Activated naive CD4-positive, alpha-beta T cell treated with anti-CD3 and anti-CD28 coated beads for 36 hours (primary cell): ENCODE data around the gene MAN1C1. TPM values are rescaled to one million over a fixed set of nuclear protein-coding genes. Genes with fewer than 3 reads are reported as not detected.

Source experiments
- CTCF ChIA-PET: fragments of 350-600 bp; sonication (Branson Sonifier 250); formaldehyde crosslinking; loops from one replicate; lab custom pipeline; 2021; ENCODE audit warnings: antibody characterized with exemption; lab: Charles Lee
- DNase-seq: peaks from one replicate; pipeline ENCODE4 v3.0.0-alpha.2; 2020
- H3K27ac Mint-ChIP-seq: one replicate; pipeline ENCODE4 v1.8.0; 2021; ENCODE audit warnings: mild to moderate bottlenecking, mixed read lengths
- H3K27me3 Mint-ChIP-seq: one replicate; pipeline ENCODE4 v1.8.0; 2021; ENCODE audit warnings: low read depth, mixed read lengths
- H3K36me3 Mint-ChIP-seq: one replicate; pipeline ENCODE4 v1.8.0; 2021; ENCODE audit warnings: low read depth, mixed read lengths
- H3K4me1 Mint-ChIP-seq: one replicate; pipeline ENCODE4 v1.8.0; 2021; ENCODE audit warnings: low read depth, mixed read lengths
- H3K4me3 Mint-ChIP-seq: one replicate; pipeline ENCODE4 v1.8.0; 2021; ENCODE audit warnings: mild to moderate bottlenecking, moderate library complexity, mixed read lengths
- H3K9me3 Mint-ChIP-seq: one replicate; pipeline ENCODE4 v1.8.0; 2021; ENCODE audit warnings: mixed read lengths
- intact Hi-C: fragments of 100-400 bp; cut with micrococcal nuclease; formaldehyde crosslinking; loops from one replicate; pipeline ENCODE4 v1.15.1; 2023
- total RNA-seq, 2 experiments: library from RNA; stranded (reverse); gene quantifications; one replicate each; pipeline ENCODE4 v1.2.3, GENCODE V29; 2021

Gene MAN1C1
- total RNA-seq, 2 experiments from 2014 or later: 4.9 to 6.3 TPM

GRCh38 chr1:25773441-25774125 is 157.0 kb downstream of the MAN1C1 start:
- H3K4me3 Mint-ChIP-seq: no peak overlapping the region
- peaks cover 83% of the 10 kb centered on the region for H3K4me1 Mint-ChIP-seq
- peaks cover 2% of the 10 kb centered on the region for H3K36me3 Mint-ChIP-seq
- no peak for DNase-seq
- H3K9me3 Mint-ChIP-seq: no peaks in the 10 kb centered on the region
- intact Hi-C loops: loop anchor here (2.0 kb wide), 1 partner anchor 17 kb away; no protein-coding TSS in a partner anchor
- H3K27me3 Mint-ChIP-seq: no peaks in the 10 kb centered on the region
- CTCF ChIA-PET: interaction anchor here (0.7 to 3.1 kb wide), 8 partner anchors 17 to 154 kb away, joined by 3 to 16 read pairs (median 4); no protein-coding TSS in a partner anchor
- peak overlapping the region; percentile 6 for H3K27ac Mint-ChIP-seq

- CTCF ChIA-PET: interaction anchor here (0.7 to 3.1 kb wide), 12 partner anchors 18 to 155 kb away, joined by 3 to 16 read pairs (median 4); no protein-coding TSS in a partner anchor
- H3K27ac Mint-ChIP-seq: peak overlapping the region; percentile 84
- no peaks in the 10 kb centered on the region for H3K9me3 Mint-ChIP-seq
- no peaks in the 10 kb centered on the region for H3K27me3 Mint-ChIP-seq
- DNase-seq: no peak
- H3K4me1 Mint-ChIP-seq: peaks cover 78% of the 10 kb centered on the region
- intact Hi-C loops: loop anchor here (2.0 kb wide), 1 partner anchor 18 kb away; no protein-coding TSS in a partner anchor
- H3K4me3 Mint-ChIP-seq: peak overlapping the region; percentile 65
- H3K36me3 Mint-ChIP-seq: peaks cover 2% of the 10 kb centered on the region
Observed at GRCh38 chr1:25774206-25774803, 157.7 kb downstream of the MAN1C1 start.

GRCh38 chr1:25774921-25775771 is 158.6 kb downstream of the MAN1C1 start:
- peak overlapping the region; percentile 84 for H3K27ac Mint-ChIP-seq
- intact Hi-C loops: loop anchor here (1.0 to 5.0 kb wide), 5 partner anchors 18 to 159 kb away; partner anchors contain the start of gene MAN1C1
- no peaks in the 10 kb centered on the region for H3K27me3 Mint-ChIP-seq
- H3K4me3 Mint-ChIP-seq: peak overlapping the region; percentile 65
- DNase-seq: peak; percentile 97
- peaks cover 70% of the 10 kb centered on the region for H3K4me1 Mint-ChIP-seq
- CTCF ChIA-PET: interaction anchor here (1.0 to 3.1 kb wide), 9 partner anchors 21 to 156 kb away, joined by 3 to 16 read pairs (median 6); no protein-coding TSS in a partner anchor
- H3K9me3 Mint-ChIP-seq: no peaks in the 10 kb centered on the region
- peaks cover 2% of the 10 kb centered on the region for H3K36me3 Mint-ChIP-seq

GRCh38 chr1:25779388-25779787 is 162.8 kb downstream of the MAN1C1 start:
- H3K27ac Mint-ChIP-seq: no peak overlapping the region
- H3K4me3 Mint-ChIP-seq: no peak overlapping the region
- H3K36me3 Mint-ChIP-seq: no peaks in the 10 kb centered on the region
- intact Hi-C loops: loop anchor here (5.0 kb wide), 1 partner anchor 82 kb away; no protein-coding TSS in a partner anchor
- DNase-seq: no peak
- H3K9me3 Mint-ChIP-seq: no peaks in the 10 kb centered on the region
- peaks cover 28% of the 10 kb centered on the region for H3K4me1 Mint-ChIP-seq
- H3K27me3 Mint-ChIP-seq: no peaks in the 10 kb centered on the region
- CTCF ChIA-PET: interaction anchor here (0.7 to 2.0 kb wide), 3 partner anchors 16 to 154 kb away, joined by 4 to 7 read pairs (median 4); no protein-coding TSS in a partner anchor

GRCh38 chr1:25779894-25780293 is 163.3 kb downstream of the MAN1C1 start:
- H3K9me3 Mint-ChIP-seq: no peaks in the 10 kb centered on the region
- no peaks in the 10 kb centered on the region for H3K27me3 Mint-ChIP-seq

GRCh38 chr1:25780318-25781129 is 163.9 kb downstream of the MAN1C1 start:
- H3K27ac Mint-ChIP-seq: no peak overlapping the region
- no peak overlapping the region for H3K4me3 Mint-ChIP-seq
- H3K27me3 Mint-ChIP-seq: no peaks in the 10 kb centered on the region
- H3K4me1 Mint-ChIP-seq: peaks cover 17% of the 10 kb centered on the region
- H3K9me3 Mint-ChIP-seq: no peaks in the 10 kb centered on the region
- no peaks in the 10 kb centered on the region for H3K36me3 Mint-ChIP-seq
- no peak for DNase-seq
- CTCF ChIA-PET: interaction anchor here (0.6 to 2.0 kb wide), 5 partner anchors 15 to 207 kb away, joined by 3 to 7 read pairs (median 4); no protein-coding TSS in a partner anchor
- intact Hi-C loops: no loop called here

More at GRCh38 chr1:25779894-25780293, 163.3 kb downstream of the MAN1C1 start:
- no peak for DNase-seq
- CTCF ChIA-PET: interaction anchor here (0.7 to 2.0 kb wide), 3 partner anchors 16 to 155 kb away, joined by 4 to 7 read pairs (median 4); no protein-coding TSS in a partner anchor
- no peak overlapping the region for H3K27ac Mint-ChIP-seq
- H3K4me3 Mint-ChIP-seq: no peak overlapping the region
- H3K36me3 Mint-ChIP-seq: no peaks in the 10 kb centered on the region
- H3K4me1 Mint-ChIP-seq: peaks cover 23% of the 10 kb centered on the region
- intact Hi-C loops: loop anchor here (5.0 kb wide), 1 partner anchor 83 kb away; no protein-coding TSS in a partner anchor

GRCh38 chr1:25781130-25781433 is 164.5 kb downstream of the MAN1C1 start:
- Mint-ChIP-seq H3K36me3 (no peaks in the 10 kb centered on the region), H3K4me3 (no peak overlapping the region), H3K27me3 (no peaks in the 10 kb centered on the region), H3K27ac (no peak overlapping the region), H3K9me3 (no peaks in the 10 kb centered on the region), H3K4me1 (peaks cover 14% of the 10 kb centered on the region)
- intact Hi-C loops: no loop called here
- CTCF ChIA-PET: interaction anchor here (0.7 to 2.0 kb wide), 3 partner anchors 15 to 169 kb away, joined by 3 to 7 read pairs (median 4); no protein-coding TSS in a partner anchor
- DNase-seq: no peak

- H3K4me1 Mint-ChIP-seq: peaks cover 13% of the 10 kb centered on the region
- CTCF ChIA-PET: no interaction called here
- no peaks in the 10 kb centered on the region for H3K27me3 Mint-ChIP-seq
- intact Hi-C loops: no loop called here
- H3K36me3 Mint-ChIP-seq: no peaks in the 10 kb centered on the region
- DNase-seq: no peak
- H3K27ac Mint-ChIP-seq: peak overlapping the region; percentile 40
- no peaks in the 10 kb centered on the region for H3K9me3 Mint-ChIP-seq
- no peak overlapping the region for H3K4me3 Mint-ChIP-seq
Observed at GRCh38 chr1:25782608-25783201, 166.1 kb downstream of the MAN1C1 start.

- Mint-ChIP-seq H3K4me3 (no peak overlapping the region), H3K27ac (peak overlapping the region; percentile 21), H3K9me3 (no peaks in the 10 kb centered on the region), H3K4me1 (peaks cover 4% of the 10 kb centered on the region), H3K27me3 (no peaks in the 10 kb centered on the region), H3K36me3 (no peaks in the 10 kb centered on the region)
- DNase-seq: no peak
- CTCF ChIA-PET: interaction anchor here (0.6 kb wide), 1 partner anchor 558 kb away, joined by 5 read pairs; no protein-coding TSS in a partner anchor
- intact Hi-C loops: no loop called here
Observed at GRCh38 chr1:25784575-25785051, 168.0 kb downstream of the MAN1C1 start.

GRCh38 chr1:25785333-25786067 is 168.9 kb downstream of the MAN1C1 start:
- H3K9me3 Mint-ChIP-seq: no peaks in the 10 kb centered on the region
- H3K27me3 Mint-ChIP-seq: no peaks in the 10 kb centered on the region
- H3K4me1 Mint-ChIP-seq: peaks cover 4% of the 10 kb centered on the region
- intact Hi-C loops: no loop called here
- CTCF ChIA-PET: interaction anchor here (0.6 kb wide), 1 partner anchor 558 kb away, joined by 5 read pairs; no protein-coding TSS in a partner anchor
- H3K27ac Mint-ChIP-seq: no peak overlapping the region
- no peak for DNase-seq
- H3K4me3 Mint-ChIP-seq: no peak overlapping the region
- H3K36me3 Mint-ChIP-seq: no peaks in the 10 kb centered on the region
